GM18861 (cell line): ENCODE data around the gene DNM1.
A peak's percentile ranks its signal among the peaks of the same experiment; 100 is the strongest.
"Not testable (repeated sequence)": the region's sequence is repeated elsewhere in the genome, so short reads cannot be mapped to it uniquely, and the experiment has no call there.

Experiments
- ATAC-seq: cut with Tn5 transposase; IDR thresholded peaks from one replicate; pipeline ENCODE4 v1.9.1; 2021; ENCODE audit not compliant: unreplicated experiment

Gene DNM1

GRCh38 chr9:128274245-128274644 is 71.1 kb downstream of the DNM1 start:
- no peak for ATAC-seq

- ATAC-seq = peak; percentile 13
Measured at GRCh38 chr9:128275198-128276007, 72.2 kb downstream of the DNM1 start, which contains the start of gene GOLGA2. GOLGA2 (minus strand) TSS chr9:128276007; CDS start chr9:128275976, 31 bp downstream.

- ATAC-seq = peak; percentile 91
Measured at GRCh38 chr9:128276008-128276573, 72.9 kb downstream of the DNM1 start, which contains the start of gene SWI5. SWI5 (plus strand) TSS chr9:128276276.

- no peak for ATAC-seq
Measured at GRCh38 chr9:128276574-128277270, 73.5 kb downstream of the DNM1 start.

- not testable (repeated sequence) for ATAC-seq
Measured at GRCh38 chr9:128279088-128280073, 76.2 kb downstream of the DNM1 start.

GRCh38 chr9:128280084-128280622 is 77.0 kb downstream of the DNM1 start:
- no peak for ATAC-seq

GRCh38 chr9:128282500-128282899 is 79.3 kb downstream of the DNM1 start:
- ATAC-seq = no peak

- ATAC-seq = no peak
Measured at GRCh38 chr9:128285033-128285784, 82.0 kb downstream of the DNM1 start.

- ATAC-seq = no peak
Measured at GRCh38 chr9:128286440-128286839, 83.3 kb downstream of the DNM1 start.

- no peak for ATAC-seq
Measured at GRCh38 chr9:128288273-128289004, 85.3 kb downstream of the DNM1 start.

- ATAC-seq = no peak
Measured at GRCh38 chr9:128292009-128292408, 88.8 kb downstream of the DNM1 start.

GRCh38 chr9:128293091-128293490 is 89.9 kb downstream of the DNM1 start:
- no peak for ATAC-seq

GRCh38 chr9:128294142-128294541 is 91.0 kb downstream of the DNM1 start:
- no peak for ATAC-seq

GRCh38 chr9:128296340-128297220 is 93.4 kb downstream of the DNM1 start:
- no peak for ATAC-seq

GRCh38 chr9:128297221-128297773 is 94.1 kb downstream of the DNM1 start:
- no peak for ATAC-seq

GRCh38 chr9:128298535-128299482 is 95.6 kb downstream of the DNM1 start:
- no peak for ATAC-seq
